HG03378 (cell line): Measurements from ENCODE around the gene DES.

ENCODE experiments used
- ATAC-seq: cut with Tn5 transposase; IDR thresholded peaks from one replicate; pipeline ENCODE4 v1.9.1; 2021; ENCODE audit warnings: mild to moderate bottlenecking, moderate library complexity; ENCODE audit not compliant: unreplicated experiment

Gene DES

DNA sequence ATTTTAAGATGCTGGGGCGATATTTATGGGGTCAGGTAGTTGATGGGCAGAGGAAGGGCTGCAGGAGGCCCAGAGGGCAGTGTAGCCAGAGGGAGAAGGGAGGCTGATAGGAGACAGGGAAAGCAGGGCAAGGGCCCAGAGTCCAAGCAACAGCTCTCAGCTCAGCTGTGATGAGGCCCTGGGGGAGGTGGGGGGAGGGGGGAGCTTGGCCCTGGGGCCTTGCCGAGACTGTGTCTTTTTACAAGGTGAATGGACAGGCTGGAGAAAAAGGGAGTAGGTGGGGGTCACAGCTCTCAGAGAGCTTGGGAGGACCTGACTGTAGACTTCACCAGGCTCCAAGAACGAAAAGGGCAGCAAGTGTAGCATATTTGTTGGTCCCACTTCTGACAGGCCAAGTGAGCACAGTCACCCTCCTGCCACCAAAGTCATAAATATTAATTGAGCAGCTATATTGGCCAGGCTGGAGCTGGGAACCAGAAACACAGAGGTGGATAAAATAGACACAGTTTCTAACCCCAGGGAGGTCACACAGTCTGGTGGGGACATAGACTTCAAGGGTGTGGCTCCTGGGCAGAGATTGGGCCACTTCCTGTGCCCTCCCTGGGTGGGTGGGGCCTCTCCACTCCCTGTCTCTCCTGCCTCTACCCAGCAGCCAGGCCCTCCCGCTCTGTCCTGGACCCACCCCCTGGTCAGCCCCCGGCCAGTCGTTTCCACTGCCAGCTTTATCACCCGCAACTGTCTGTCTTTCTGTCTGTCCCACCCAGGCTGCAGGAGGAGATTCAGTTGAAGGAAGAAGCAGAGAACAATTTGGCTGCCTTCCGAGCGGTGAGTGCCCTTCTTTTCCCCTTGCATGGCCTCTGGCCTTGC is 1.4 kb downstream of the DES start:
- no peak for ATAC-seq

DNA sequence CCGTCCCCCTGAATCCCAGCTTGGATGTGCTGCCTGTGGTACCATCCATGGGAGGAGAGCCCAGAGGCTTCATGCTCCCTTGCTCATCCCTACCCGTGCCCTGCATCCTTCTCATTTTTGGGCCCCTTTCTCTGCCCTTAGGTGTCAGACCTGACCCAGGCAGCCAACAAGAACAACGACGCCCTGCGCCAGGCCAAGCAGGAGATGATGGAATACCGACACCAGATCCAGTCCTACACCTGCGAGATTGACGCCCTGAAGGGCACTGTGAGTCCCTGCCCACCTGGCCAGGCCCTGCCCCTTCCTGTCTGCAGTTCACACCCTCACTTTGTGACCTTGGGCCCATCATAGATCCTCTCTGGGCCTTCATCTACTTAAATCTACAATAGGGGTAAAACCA is 2.5 kb downstream of the DES start:
- ATAC-seq, result no peak

DNA sequence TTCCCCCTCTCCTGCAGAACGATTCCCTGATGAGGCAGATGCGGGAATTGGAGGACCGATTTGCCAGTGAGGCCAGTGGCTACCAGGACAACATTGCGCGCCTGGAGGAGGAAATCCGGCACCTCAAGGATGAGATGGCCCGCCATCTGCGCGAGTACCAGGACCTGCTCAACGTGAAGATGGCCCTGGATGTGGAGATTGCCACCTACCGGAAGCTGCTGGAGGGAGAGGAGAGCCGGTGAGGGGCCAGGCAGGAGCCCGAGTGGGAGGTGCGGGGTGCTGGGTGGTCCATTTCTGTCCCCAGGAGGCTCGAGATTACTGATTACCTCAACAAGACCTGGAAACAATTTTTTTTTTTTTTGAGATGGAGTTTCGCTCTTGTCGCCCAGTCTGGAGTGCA is 3.1 kb downstream of the DES start:
- no peak for ATAC-seq

DNA sequence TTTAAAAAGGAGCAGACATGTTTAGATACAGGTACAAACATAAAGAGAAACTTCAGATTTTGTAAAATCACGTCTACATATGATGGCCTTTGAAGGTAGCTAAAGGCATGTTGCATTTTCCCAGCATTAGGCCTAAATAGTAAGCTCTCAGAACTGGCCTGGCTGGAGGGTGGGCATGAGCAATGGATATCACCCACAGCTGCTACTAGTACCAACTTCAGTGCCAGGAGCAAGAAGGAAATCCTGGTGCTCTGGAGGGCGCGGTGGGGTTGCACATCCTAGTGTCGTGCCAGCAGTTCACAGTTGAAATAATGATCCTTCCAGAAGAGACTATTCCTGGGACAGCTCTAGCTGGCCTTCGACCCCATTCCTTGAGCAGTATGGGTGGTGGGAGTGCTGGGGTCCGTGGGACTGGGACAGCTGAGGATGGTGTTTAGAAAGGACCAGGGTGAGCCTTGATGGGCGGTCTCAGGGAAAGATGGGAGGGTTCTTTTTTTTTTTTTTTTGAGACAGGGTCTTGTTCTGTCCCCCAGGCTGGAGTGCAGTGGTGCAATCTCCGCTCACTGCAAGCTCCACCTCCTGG is 4.9 kb downstream of the DES start:
- ATAC-seq, result no peak

- ATAC-seq, result no peak
Measured at GRCh38 chr2:219423652-219424377, 5.6 kb downstream of the DES start.

DNA sequence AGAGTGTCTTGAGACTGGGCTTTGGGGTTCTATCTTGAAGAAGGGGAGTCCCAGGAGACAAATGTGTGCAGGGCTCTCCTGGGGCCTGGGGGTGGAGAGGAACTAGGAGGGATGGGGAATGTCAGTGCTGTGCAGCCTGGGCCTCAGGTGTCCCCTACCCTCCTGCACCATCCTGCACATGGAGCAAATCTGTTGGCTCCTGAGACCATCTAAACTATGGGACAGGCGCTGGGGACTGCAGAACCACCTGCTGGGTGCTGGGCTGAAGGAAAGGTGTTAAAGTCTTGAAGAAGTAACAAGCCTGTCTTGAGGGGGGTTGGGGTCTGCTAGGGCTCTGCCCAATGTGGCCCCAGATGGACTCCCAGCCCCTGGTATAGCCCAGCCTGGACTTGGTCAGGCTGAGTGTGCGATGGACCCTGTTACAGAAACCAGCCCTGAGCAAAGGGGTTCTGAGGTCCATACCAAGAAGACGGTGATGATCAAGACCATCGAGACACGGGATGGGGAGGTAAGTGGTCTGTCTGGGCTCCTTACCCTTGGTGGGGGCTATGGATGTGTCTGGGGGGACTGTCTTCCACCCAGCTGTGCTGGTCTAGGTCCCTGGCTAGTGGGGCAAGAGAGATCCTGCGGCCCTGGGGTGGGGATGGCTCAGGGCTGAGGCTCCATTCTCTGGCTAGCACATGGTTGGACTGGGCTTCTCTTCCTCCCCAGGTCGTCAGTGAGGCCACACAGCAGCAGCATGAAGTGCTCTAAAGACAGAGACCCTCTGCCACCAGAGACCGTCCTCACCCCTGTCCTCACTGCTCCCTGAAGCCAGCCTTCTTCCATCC is 7.3 kb downstream of the DES start:
- no peak for ATAC-seq

DNA sequence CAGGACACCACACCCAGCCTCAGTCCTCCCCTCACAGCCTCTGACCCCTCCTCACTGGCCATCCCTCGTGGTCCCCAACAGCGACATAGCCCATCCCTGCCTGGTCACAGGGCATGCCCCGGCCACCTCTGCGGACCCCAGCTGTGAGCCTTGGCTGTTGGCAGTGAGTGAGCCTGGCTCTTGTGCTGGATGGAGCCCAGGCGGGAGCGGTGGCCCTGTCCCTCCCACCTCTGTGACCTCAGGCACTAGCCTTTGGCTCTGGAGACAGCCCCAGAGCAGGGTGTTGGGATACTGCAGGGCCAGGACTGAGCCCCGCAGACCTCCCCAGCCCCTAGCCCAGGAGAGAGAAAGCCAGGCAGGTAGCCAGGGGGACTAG is 7.9 kb downstream of the DES start:
- no peak for ATAC-seq

GRCh38 chr2:219426534-219427136 is 8.5 kb downstream of the DES start:
- ATAC-seq, result no peak

GRCh38 chr2:219428469-219428868 is 10.3 kb downstream of the DES start:
- no peak for ATAC-seq

- no peak for ATAC-seq
Measured at GRCh38 chr2:219429958-219430606, 11.9 kb downstream of the DES start.

GRCh38 chr2:219430633-219431615 is 12.7 kb downstream of the DES start:
- ATAC-seq, result no peak

- ATAC-seq, result no peak
Measured at GRCh38 chr2:219433666-219434467, 15.7 kb downstream of the DES start.

DNA sequence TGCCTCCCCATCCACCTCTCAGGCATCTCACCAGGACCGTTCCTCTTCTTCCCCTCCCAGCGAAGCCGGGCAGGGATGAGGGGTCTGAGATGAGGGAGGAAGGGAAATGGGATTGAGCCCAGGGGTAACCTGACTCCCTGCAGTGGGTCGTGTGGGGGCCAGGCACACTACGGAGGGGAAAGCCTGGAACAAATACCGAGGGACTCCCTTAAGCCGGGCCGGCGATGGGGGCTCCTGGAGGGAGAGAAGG is 16.2 kb downstream of the DES start:
- no peak for ATAC-seq

- ATAC-seq, result no peak
Measured at GRCh38 chr2:219434718-219435525, 16.7 kb downstream of the DES start, which contains the start of gene SPEG. Gene SPEG, plus strand, starts transcription at chr2:219434843. Its CDS starts 135 bp downstream, at chr2:219434978.

DNA sequence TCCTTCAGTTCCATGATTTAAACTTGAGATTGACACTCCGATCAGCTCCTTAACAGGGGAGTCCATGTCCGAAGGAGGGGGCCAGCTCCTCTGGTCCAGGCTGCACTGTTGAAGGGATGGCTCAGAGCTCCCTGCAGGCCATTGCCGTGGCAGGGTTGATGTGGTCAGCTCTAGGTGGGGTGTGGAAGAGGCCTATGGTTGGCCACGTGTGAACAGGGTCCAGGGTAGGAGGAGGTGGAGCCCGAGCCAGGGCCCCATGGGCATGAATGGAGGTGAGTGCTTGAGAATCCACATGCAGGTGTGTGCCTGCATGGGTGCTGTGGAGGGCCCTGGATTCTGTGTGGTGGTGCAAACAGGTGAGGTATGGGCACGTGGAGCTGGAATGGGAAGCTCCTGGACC is 17.5 kb downstream of the DES start:
- ATAC-seq, result no peak

- no peak for ATAC-seq
Measured at GRCh38 chr2:219436491-219436890, 18.3 kb downstream of the DES start.

- no peak for ATAC-seq
Measured at GRCh38 chr2:219437141-219437540, 19.0 kb downstream of the DES start.
